Activated T-helper 2 cell treated with anti-CD3 and anti-CD28 coated beads, Interferon-gamma antibody, Interleukin-2, Interleukin-4, amounts not matched to agents 10 μg/mL and 5 μg/mL and 100 μg/mL, durations not matched to agents 14 hours and 24 hours and 36 hours (primary cell): ENCODE data around the gene ANKRD13D. TPM values are rescaled to one million over a fixed set of nuclear protein-coding genes. Genes with fewer than 3 reads are reported as not detected.

Source experiments
- DNase-seq: peaks from one replicate; pipeline ENCODE4 v3.0.0; 2021; ENCODE audit warnings: low spot score
- H3K27ac Mint-ChIP-seq: one replicate; pipeline ENCODE4 v1.8.0; 2021; ENCODE audit warnings: mixed read lengths
- H3K27me3 Mint-ChIP-seq: one replicate; pipeline ENCODE4 v1.8.0; 2021; ENCODE audit warnings: low read depth, mixed read lengths
- H3K36me3 Mint-ChIP-seq: one replicate; pipeline ENCODE4 v1.8.0; 2021; ENCODE audit warnings: low read depth, mixed read lengths
- H3K4me1 Mint-ChIP-seq: one replicate; pipeline ENCODE4 v1.8.0; 2021; ENCODE audit warnings: low read depth, mixed read lengths
- H3K4me3 Mint-ChIP-seq: one replicate; pipeline ENCODE4 v1.8.0; 2021; ENCODE audit warnings: low read depth, mild to moderate bottlenecking, moderate library complexity, mixed read lengths
- H3K9me3 Mint-ChIP-seq: one replicate; pipeline ENCODE4 v1.8.0; 2021; ENCODE audit warnings: mixed read lengths
- intact Hi-C: fragments of 100-400 bp; cut with micrococcal nuclease; formaldehyde crosslinking; loops from one replicate; pipeline ENCODE4 v1.15.1; 2023
- total RNA-seq: library from RNA; stranded (reverse); gene quantifications from 2 replicates; pipeline ENCODE4 v1.2.3, GENCODE V29; 2022

Gene ANKRD13D
- total RNA-seq, 1 donor from 2014 or later, result 119 TPM

GRCh38 chr11:67309166-67309565, 20.1 kb downstream of the ANKRD13D start:
- H3K27ac Mint-ChIP-seq, result no peak overlapping the region
- no peaks in the 10 kb centered on the region for H3K27me3 Mint-ChIP-seq
- DNase-seq, result no peak
- H3K9me3 Mint-ChIP-seq, result no peaks in the 10 kb centered on the region
- peaks cover 3% of the 10 kb centered on the region for H3K36me3 Mint-ChIP-seq
- peaks cover 21% of the 10 kb centered on the region for H3K4me1 Mint-ChIP-seq
- intact Hi-C loops, result no loop called here
- H3K4me3 Mint-ChIP-seq, result no peak overlapping the region

DNA sequence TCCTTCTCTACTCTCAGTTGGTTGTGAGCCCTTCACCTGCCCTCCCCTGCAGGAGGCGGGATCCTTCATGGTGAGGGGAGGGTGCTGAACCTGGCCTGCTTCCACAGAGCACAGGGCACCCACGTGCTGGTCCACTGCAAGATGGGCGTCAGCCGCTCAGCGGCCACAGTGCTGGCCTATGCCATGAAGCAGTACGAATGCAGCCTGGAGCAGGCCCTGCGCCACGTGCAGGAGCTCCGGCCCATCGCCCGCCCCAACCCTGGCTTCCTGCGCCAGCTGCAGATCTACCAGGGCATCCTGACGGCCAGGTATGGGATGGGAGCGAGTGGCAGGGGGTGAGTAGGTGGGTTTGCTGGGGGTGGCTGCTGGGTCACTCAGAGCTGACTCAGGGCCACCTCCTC, 20.6 kb downstream of the ANKRD13D start:
- no peak overlapping the region for H3K4me3 Mint-ChIP-seq
- intact Hi-C loops, result no loop called here
- peaks cover 23% of the 10 kb centered on the region for H3K4me1 Mint-ChIP-seq
- H3K36me3 Mint-ChIP-seq, result peaks cover 3% of the 10 kb centered on the region
- DNase-seq, result no peak
- H3K9me3 Mint-ChIP-seq, result no peaks in the 10 kb centered on the region
- no peaks in the 10 kb centered on the region for H3K27me3 Mint-ChIP-seq
- no peak overlapping the region for H3K27ac Mint-ChIP-seq

GRCh38 chr11:67310246-67311050, 21.3 kb downstream of the ANKRD13D start:
- Mint-ChIP-seq H3K9me3 (no peaks in the 10 kb centered on the region), H3K27me3 (no peaks in the 10 kb centered on the region), H3K36me3 (peaks cover 3% of the 10 kb centered on the region), H3K4me3 (no peak overlapping the region), H3K27ac (no peak overlapping the region), H3K4me1 (peaks cover 25% of the 10 kb centered on the region)
- intact Hi-C loops, result no loop called here
- DNase-seq, result no peak

DNA sequence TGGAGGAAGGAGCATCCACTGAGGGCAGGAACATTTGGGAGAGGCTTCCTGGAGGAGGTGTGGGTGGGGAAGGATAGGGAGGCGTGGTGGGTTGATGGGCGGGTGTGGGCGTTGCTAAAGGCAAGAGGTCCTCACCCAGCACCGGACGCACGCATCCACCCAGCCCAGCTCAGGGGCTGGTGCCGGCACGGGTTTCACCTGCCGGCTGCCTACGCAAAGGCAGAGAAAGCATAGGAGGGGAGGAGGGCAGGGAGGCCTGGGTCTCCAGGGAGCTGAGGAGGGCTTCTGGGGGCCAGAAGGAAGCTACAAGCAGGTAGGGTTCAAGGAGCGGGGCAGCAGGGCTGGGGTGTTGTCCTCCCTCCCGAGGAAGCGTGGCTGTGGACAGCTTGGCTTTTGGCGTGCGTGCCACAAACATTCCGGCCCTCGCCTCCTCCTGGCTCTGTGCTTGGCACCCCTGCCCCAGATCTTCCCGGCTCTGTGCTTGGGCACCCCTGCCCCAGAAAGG, 22.0 kb downstream of the ANKRD13D start:
- H3K9me3 Mint-ChIP-seq, result no peaks in the 10 kb centered on the region

DNA sequence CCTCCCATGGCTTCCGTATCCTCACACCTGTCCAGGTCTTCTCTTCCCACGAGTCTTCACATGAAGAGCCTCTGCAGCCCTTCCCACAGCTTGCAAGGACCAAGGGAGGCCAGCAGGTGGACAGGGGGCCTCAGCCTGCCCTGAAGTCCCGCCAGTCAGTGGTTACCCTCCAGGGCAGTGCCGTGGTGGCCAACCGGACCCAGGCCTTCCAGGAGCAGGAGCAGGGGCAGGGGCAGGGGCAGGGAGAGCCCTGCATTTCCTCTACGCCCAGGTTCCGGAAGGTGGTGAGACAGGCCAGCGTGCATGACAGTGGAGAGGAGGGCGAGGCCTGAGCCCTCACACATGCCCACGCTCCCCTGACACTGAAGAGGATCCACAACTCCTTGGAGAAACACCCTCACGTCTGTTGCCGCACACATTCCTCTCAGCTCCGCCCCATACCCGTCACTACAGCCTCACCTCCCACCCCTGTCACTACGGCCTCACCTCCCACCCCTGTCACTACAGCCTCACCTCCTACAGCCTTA, 22.5 kb downstream of the ANKRD13D start:
- Mint-ChIP-seq H3K4me3 (no peak overlapping the region), H3K9me3 (no peaks in the 10 kb centered on the region), H3K4me1 (peaks cover 28% of the 10 kb centered on the region), H3K27ac (peak overlapping the region; percentile 33), H3K27me3 (no peaks in the 10 kb centered on the region), H3K36me3 (peaks cover 3% of the 10 kb centered on the region)
- no peak for DNase-seq
- intact Hi-C loops, result no loop called here

More for the DNA sequence above, 22.0 kb downstream of the ANKRD13D start:
- H3K27me3 Mint-ChIP-seq, result no peaks in the 10 kb centered on the region
- no peak for DNase-seq
- peaks cover 28% of the 10 kb centered on the region for H3K4me1 Mint-ChIP-seq
- no peak overlapping the region for H3K27ac Mint-ChIP-seq
- intact Hi-C loops, result no loop called here
- peaks cover 3% of the 10 kb centered on the region for H3K36me3 Mint-ChIP-seq
- H3K4me3 Mint-ChIP-seq, result no peak overlapping the region

DNA sequence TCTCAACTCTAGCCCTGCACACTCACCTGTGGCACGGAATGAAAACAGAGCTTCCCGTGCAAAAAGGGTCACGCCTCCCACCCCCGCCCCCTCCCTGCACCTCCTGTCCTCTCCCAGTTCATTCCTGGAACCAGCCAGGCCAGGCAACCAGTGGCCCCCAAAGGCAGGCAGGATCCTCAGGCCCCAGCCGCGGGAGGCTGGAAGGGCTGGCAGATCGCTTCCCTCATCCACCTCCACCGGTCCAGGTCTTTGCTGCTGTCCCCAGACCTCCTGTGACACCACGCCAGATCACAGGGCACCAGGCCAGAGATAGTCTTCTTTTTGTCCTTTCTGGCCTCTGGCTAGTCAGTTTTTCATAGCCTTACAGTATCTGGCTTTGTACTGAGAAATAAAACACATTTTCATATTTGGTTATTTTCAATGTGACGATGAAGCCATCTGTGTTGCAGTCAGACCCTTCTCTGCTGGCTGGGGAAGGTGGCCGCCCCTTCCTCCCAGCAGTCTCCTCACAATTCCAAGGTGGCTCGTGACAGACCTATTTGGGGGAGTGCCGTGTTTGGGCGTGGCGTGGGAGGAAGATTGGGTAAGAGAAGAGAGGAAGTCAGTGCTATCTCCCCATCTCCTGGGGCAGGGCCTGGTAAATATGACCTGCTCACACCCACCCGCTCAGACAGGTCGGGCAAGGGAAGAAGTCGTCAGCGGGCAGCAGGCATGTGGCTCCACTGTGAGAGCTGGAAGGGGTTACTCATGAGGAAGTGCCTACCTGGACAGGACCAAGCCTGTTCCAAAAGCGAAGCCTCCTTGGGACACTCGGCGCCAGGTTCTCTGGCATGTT, 23.3 kb downstream of the ANKRD13D start:
- no peaks in the 10 kb centered on the region for H3K9me3 Mint-ChIP-seq
- H3K27ac Mint-ChIP-seq, result peak overlapping the region; percentile 70
- no peaks in the 10 kb centered on the region for H3K27me3 Mint-ChIP-seq
- H3K4me1 Mint-ChIP-seq, result peaks cover 31% of the 10 kb centered on the region
- peaks cover 3% of the 10 kb centered on the region for H3K36me3 Mint-ChIP-seq
- intact Hi-C loops, result no loop called here
- H3K4me3 Mint-ChIP-seq, result peak overlapping the region; percentile 19
- DNase-seq, result no peak

DNA sequence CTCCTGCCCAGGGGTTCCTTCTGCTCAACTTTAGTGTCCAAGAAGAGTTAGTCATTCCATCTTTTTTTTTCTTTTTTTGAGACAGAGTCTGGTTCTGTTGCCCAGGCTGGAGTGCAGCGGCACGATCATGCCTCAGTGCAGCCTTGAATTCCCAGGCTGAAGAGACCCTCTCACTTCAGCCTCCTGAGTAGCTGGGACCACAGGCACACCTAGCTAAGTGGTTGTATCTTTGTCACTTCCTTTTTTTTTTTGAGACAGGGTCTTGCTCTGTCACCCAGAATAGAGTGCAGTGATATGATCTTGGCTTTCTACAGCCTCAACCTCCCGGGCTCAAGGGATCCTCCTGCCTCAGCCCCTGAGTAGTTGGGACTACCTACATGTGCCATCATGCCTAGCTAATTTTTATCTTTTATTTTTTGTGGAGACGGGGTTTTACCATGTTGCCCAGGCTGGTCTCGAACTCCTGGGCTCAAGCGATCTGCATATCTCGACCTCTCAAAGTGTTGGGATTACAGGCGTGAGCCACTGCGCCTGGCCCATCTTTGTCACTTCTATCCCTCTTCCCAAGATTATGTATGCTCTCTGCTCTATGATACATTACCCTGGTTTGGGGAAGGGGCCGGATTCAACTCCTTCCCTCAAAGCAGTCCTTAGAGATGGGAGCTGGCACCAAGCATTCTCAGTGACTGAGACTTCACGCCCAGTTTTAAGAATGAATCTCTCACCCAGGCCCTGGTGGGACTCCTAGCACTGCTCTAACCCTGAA, 24.2 kb downstream of the ANKRD13D start:
- no peaks in the 10 kb centered on the region for H3K9me3 Mint-ChIP-seq
- intact Hi-C loops, result no loop called here
- H3K4me3 Mint-ChIP-seq, result no peak overlapping the region
- DNase-seq, result no peak
- no peaks in the 10 kb centered on the region for H3K27me3 Mint-ChIP-seq
- peaks cover 34% of the 10 kb centered on the region for H3K4me1 Mint-ChIP-seq
- peaks cover 3% of the 10 kb centered on the region for H3K36me3 Mint-ChIP-seq
- peak overlapping the region; percentile 70 for H3K27ac Mint-ChIP-seq

GRCh38 chr11:67314218-67314617, 25.1 kb downstream of the ANKRD13D start:
- Mint-ChIP-seq H3K27ac (no peak overlapping the region), H3K9me3 (no peaks in the 10 kb centered on the region), H3K27me3 (peaks cover 3% of the 10 kb centered on the region), H3K4me1 (peaks cover 38% of the 10 kb centered on the region), H3K4me3 (no peak overlapping the region), H3K36me3 (peaks cover 3% of the 10 kb centered on the region)
- no peak for DNase-seq
- intact Hi-C loops, result no loop called here

GRCh38 chr11:67315325-67315909, 26.3 kb downstream of the ANKRD13D start:
- intact Hi-C loops, result loop anchor here (5.0 kb wide), 2 partner anchors 37 to 198 kb away; partner anchors contain the start of genes KDM2A and POLD4

GRCh38 chr11:67316882-67317204, 27.7 kb downstream of the ANKRD13D start:
- intact Hi-C loops, result loop anchor here (1.0 to 5.0 kb wide), 4 partner anchors 29 to 200 kb away; partner anchors contain the start of genes KDM2A and POLD4
- peaks cover 36% of the 10 kb centered on the region for H3K4me1 Mint-ChIP-seq
- H3K27ac Mint-ChIP-seq, result peak overlapping the region; percentile 98
- no peaks in the 10 kb centered on the region for H3K9me3 Mint-ChIP-seq
- peak overlapping the region; percentile 96 for H3K4me3 Mint-ChIP-seq
- H3K27me3 Mint-ChIP-seq, result peaks cover 3% of the 10 kb centered on the region
- no peak for DNase-seq
- no peaks in the 10 kb centered on the region for H3K36me3 Mint-ChIP-seq

More at GRCh38 chr11:67315325-67315909, 26.3 kb downstream of the ANKRD13D start:
- peaks cover 3% of the 10 kb centered on the region for H3K27me3 Mint-ChIP-seq
- DNase-seq, result no peak
- peak overlapping the region; percentile 72 for H3K4me3 Mint-ChIP-seq
- H3K4me1 Mint-ChIP-seq, result peaks cover 38% of the 10 kb centered on the region
- no peaks in the 10 kb centered on the region for H3K36me3 Mint-ChIP-seq
- no peaks in the 10 kb centered on the region for H3K9me3 Mint-ChIP-seq
- H3K27ac Mint-ChIP-seq, result no peak overlapping the region

- DNase-seq, result peak; percentile 98
- no peaks in the 10 kb centered on the region for H3K36me3 Mint-ChIP-seq
- H3K4me1 Mint-ChIP-seq, result peaks cover 32% of the 10 kb centered on the region
- H3K27me3 Mint-ChIP-seq, result peaks cover 3% of the 10 kb centered on the region
- peak overlapping the region; percentile 98 for H3K27ac Mint-ChIP-seq
- intact Hi-C loops, result loop anchor here (1.0 to 5.0 kb wide), 4 partner anchors 29 to 200 kb away; partner anchors contain the start of genes KDM2A and POLD4
- no peaks in the 10 kb centered on the region for H3K9me3 Mint-ChIP-seq
- peak overlapping the region; percentile 96 for H3K4me3 Mint-ChIP-seq
Observed at GRCh38 chr11:67317205-67317887, 28.2 kb downstream of the ANKRD13D start.
